ENCODE measurements around the gene PRSS48. TPM values are rescaled to one million over a fixed set of nuclear protein-coding genes. Genes with fewer than 3 reads are reported as not detected.

Gene PRSS48
- total RNA-seq, 1 donor from 2014 or later, result not detected

DNA sequence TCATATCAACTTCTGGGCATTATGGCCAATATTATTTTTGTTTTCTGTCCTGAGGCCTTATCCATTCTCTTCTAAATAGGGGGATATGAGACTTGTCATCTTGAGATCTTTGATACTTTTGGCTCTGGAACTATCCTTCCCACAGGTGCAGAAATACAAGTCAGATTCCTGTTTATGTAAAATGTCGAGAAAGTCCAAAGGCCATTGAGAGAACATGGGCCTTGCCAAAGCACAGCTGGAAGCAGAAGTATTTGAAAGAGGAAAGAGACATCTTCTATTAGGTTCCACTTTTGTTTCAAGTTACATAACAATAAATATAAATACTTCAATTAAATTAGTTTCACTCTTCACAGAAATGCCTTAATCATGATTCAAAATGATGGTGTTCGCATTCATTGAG lies 20.8 kb upstream of the PRSS48 start:
- H3K4me1 Mint-ChIP-seq, result no peaks in the 10 kb centered on the region
- no peaks in the 10 kb centered on the region for H3K27me3 Mint-ChIP-seq (ENCODE audit: insufficient read depth, low read depth)
- peaks cover 14% of the 10 kb centered on the region for H3K9me3 Mint-ChIP-seq

GRCh38 chr4:151257704-151258103 lies 19.3 kb upstream of the PRSS48 start:
- Mint-ChIP-seq H3K4me3 (no peak overlapping the region), H3K27ac (no peak overlapping the region), H3K27me3 (ENCODE audit: insufficient read depth, low read depth) (no peaks in the 10 kb centered on the region), H3K36me3 (peaks cover 20% of the 10 kb centered on the region), H3K4me1 (no peaks in the 10 kb centered on the region), H3K9me3 (peaks cover 14% of the 10 kb centered on the region)
- H4K20me1 ChIP-seq (ENCODE audit: low read depth), result no peaks in the 10 kb centered on the region
- peaks cover 62% of the 10 kb centered on the region for H3K79me2 ChIP-seq (ENCODE audit: low read depth)
- no peaks in the 10 kb centered on the region for H3K4me1 ChIP-seq
- no peak overlapping the region for H2AFZ ChIP-seq (replicated peaks)
- H3K9ac ChIP-seq, result no peak overlapping the region
- TF ChIP-seq EZH2phosphoT487 (IDR thresholded peaks at IDR 0.05), result no peak
- TF ChIP-seq EZH2 (IDR thresholded peaks at IDR 0.05), result no peak
- TF ChIP-seq CTCF (IDR thresholded peaks at IDR 0.05), result no peak
- no peak for DNase-seq (ENCODE audit: low spot score)
- no peak overlapping the region for H3K4me2 ChIP-seq
- H3K27ac ChIP-seq, result no peak overlapping the region
- no peaks in the 10 kb centered on the region for H3K9me3 ChIP-seq (ENCODE audit: low read depth)
- H3K36me3 ChIP-seq, result no peaks in the 10 kb centered on the region
- H3K4me3 ChIP-seq, result no peak overlapping the region
- H3F3A ChIP-seq (ENCODE audit: low read depth), result no peaks in the 10 kb centered on the region
- no peaks in the 10 kb centered on the region for H3K27me3 ChIP-seq

More for the DNA sequence above, 20.8 kb upstream of the PRSS48 start:
- Histone ChIP-seq H3K27ac (no peak overlapping the region), H3K36me3 (no peaks in the 10 kb centered on the region), H3K4me2 (no peak overlapping the region), H3F3A (ENCODE audit: low read depth) (peaks cover 14% of the 10 kb centered on the region), H2AFZ (replicated peaks) (no peak overlapping the region), H4K20me1 (ENCODE audit: low read depth) (peaks cover 13% of the 10 kb centered on the region), H3K9ac (no peak overlapping the region), H3K79me2 (ENCODE audit: low read depth) (peaks cover 54% of the 10 kb centered on the region), H3K9me3 (ENCODE audit: low read depth) (no peaks in the 10 kb centered on the region), H3K27me3 (no peaks in the 10 kb centered on the region), H3K4me1 (peaks cover 16% of the 10 kb centered on the region), H3K4me3 (no peak overlapping the region)
- DNase-seq (ENCODE audit: low spot score), result no peak
- no peak for TF ChIP-seq EZH2 (IDR thresholded peaks at IDR 0.05)
- no peak for TF ChIP-seq CTCF (IDR thresholded peaks at IDR 0.05)
- no peak for TF ChIP-seq EZH2phosphoT487 (IDR thresholded peaks at IDR 0.05)
- no peak overlapping the region for H3K27ac Mint-ChIP-seq
- H3K4me3 Mint-ChIP-seq, result no peak overlapping the region
- peaks cover 20% of the 10 kb centered on the region for H3K36me3 Mint-ChIP-seq

- H3K36me3 Mint-ChIP-seq, result peaks cover 27% of the 10 kb centered on the region
- H3K4me2 ChIP-seq, result no peak overlapping the region
- no peak for DNase-seq (ENCODE audit: low spot score)
- H4K20me1 ChIP-seq (ENCODE audit: low read depth), result no peaks in the 10 kb centered on the region
- no peaks in the 10 kb centered on the region for H3K4me1 ChIP-seq
- no peaks in the 10 kb centered on the region for H3K27me3 ChIP-seq
- no peaks in the 10 kb centered on the region for H3F3A ChIP-seq (ENCODE audit: low read depth)
- H3K4me1 Mint-ChIP-seq, result no peaks in the 10 kb centered on the region
- no peak overlapping the region for H3K4me3 ChIP-seq
- no peaks in the 10 kb centered on the region for H3K36me3 ChIP-seq
- no peak overlapping the region for H3K4me3 Mint-ChIP-seq
- no peak overlapping the region for H2AFZ ChIP-seq (replicated peaks)
- H3K27ac ChIP-seq, result no peak overlapping the region
- no peak overlapping the region for H3K9ac ChIP-seq
- H3K9me3 Mint-ChIP-seq, result peaks cover 11% of the 10 kb centered on the region
- no peak for TF ChIP-seq EZH2phosphoT487 (IDR thresholded peaks at IDR 0.05)
- no peak for TF ChIP-seq EZH2 (IDR thresholded peaks at IDR 0.05)
- no peak for TF ChIP-seq CTCF (IDR thresholded peaks at IDR 0.05)
- H3K27ac Mint-ChIP-seq, result peak overlapping the region; percentile 89
- H3K27me3 Mint-ChIP-seq (ENCODE audit: insufficient read depth, low read depth), result no peaks in the 10 kb centered on the region
- no peaks in the 10 kb centered on the region for H3K9me3 ChIP-seq (ENCODE audit: low read depth)
- peaks cover 66% of the 10 kb centered on the region for H3K79me2 ChIP-seq (ENCODE audit: low read depth)
These were observed 17.2 kb upstream of the PRSS48 start for GRCh38 chr4:151259752-151260151.

Measured in neural progenitor cell (in vitro differentiated cells).